ENCODE results near the gene THUMPD1. TPM values are rescaled to one million over a fixed set of nuclear protein-coding genes. Genes with fewer than 3 reads are reported as not detected.

Gene THUMPD1
- polyA plus RNA-seq, 1 of the 3 experiments (the other 2 are of a cell fraction): 24.8 TPM

DNA sequence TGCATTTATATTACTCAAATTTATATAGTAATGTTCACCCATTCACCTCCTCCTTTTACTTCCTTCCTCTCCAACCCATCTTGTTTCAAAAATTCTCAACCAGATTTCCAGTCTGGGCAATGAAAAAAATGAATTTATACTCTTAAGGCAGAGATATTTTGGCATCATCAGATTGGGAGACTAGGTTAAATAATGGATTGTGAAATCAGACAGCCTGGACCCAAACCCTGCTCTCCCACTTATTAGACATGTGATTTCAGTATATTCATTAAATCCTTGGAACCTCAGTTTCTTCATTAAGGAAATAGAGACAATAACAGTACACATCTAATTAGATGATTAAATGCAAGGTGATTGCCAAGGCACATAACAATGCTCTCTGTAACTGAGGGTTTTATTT lies 52.0 kb downstream of the THUMPD1 start:
- Histone ChIP-seq H3F3A (replicated peaks; ENCODE audit: insufficient read depth) (no peaks in the 10 kb centered on the region), H3K4me2 (no peak overlapping the region), H3K27ac (ENCODE audit: low read depth in 2 of 2, low read length in 1 of 2) (no peak overlapping the region), H4K20me1 (ENCODE audit: insufficient read depth) (no peaks in the 10 kb centered on the region), H3K27me3 (ENCODE audit: insufficient read depth) (no peaks in the 10 kb centered on the region), H3K9me2 (no peaks in the 10 kb centered on the region), H3K9me3 (no peaks in the 10 kb centered on the region), H3K36me3 (replicated peaks in 1 of 2; ENCODE audit: control insufficient read depth in 1 of 2, insufficient read depth in 2 of 2, low read length in 1 of 2) (no peaks in the 10 kb centered on the region), H2AFZ (ENCODE audit: low read depth) (no peak overlapping the region), H3K9ac (no peak overlapping the region), H3K4me3 (ENCODE audit: low read depth in 2 of 2, low read length in 1 of 2) (no peak overlapping the region), H3K4me1 (ENCODE audit: control insufficient read depth in 1 of 2, insufficient read depth in 2 of 2, low read depth in 1 of 2, low read length in 1 of 2) (no peaks in the 10 kb centered on the region), H3K79me2 (ENCODE audit: insufficient read depth) (no peaks in the 10 kb centered on the region)
- ChIA-PET CTCF (no interaction called here), POLR2A (no interaction called here)
- no peak for DNase-seq
- TF ChIP-seq EZH2phosphoT487 (IDR thresholded peaks at IDR 0.05; ENCODE audit: borderline replicate concordance, low read depth) (no peak), TAF1 (IDR thresholded peaks at IDR 0.05; ENCODE audit: borderline replicate concordance, low read depth, low read length) (no peak), TCF12 (IDR thresholded peaks at IDR 0.05) (no peak), FOXJ3 (CRISPR knock-in tag; IDR thresholded peaks at IDR 0.05) (no peak), RXRA (IDR thresholded peaks at IDR 0.05; ENCODE audit: borderline replicate concordance, low read depth) (no peak), RFX5 (IDR thresholded peaks at IDR 0.05; ENCODE audit: low read length) (no peak), NRF1 (IDR thresholded peaks at IDR 0.05; ENCODE audit: low read depth, low read length) (no peak), POLR2AphosphoS5 (IDR thresholded peaks at IDR 0.05; ENCODE audit: low read depth, low read length) (no peak), CHD2 (IDR thresholded peaks at IDR 0.05; ENCODE audit: low read length, partially characterized antibody) (no peak), EP300 (IDR thresholded peaks at IDR 0.05; ENCODE audit: borderline replicate concordance in 1 of 2, low read depth in 1 of 2, low read length in 1 of 2) (no peak)
- TF ChIP-seq, protein P1, sequence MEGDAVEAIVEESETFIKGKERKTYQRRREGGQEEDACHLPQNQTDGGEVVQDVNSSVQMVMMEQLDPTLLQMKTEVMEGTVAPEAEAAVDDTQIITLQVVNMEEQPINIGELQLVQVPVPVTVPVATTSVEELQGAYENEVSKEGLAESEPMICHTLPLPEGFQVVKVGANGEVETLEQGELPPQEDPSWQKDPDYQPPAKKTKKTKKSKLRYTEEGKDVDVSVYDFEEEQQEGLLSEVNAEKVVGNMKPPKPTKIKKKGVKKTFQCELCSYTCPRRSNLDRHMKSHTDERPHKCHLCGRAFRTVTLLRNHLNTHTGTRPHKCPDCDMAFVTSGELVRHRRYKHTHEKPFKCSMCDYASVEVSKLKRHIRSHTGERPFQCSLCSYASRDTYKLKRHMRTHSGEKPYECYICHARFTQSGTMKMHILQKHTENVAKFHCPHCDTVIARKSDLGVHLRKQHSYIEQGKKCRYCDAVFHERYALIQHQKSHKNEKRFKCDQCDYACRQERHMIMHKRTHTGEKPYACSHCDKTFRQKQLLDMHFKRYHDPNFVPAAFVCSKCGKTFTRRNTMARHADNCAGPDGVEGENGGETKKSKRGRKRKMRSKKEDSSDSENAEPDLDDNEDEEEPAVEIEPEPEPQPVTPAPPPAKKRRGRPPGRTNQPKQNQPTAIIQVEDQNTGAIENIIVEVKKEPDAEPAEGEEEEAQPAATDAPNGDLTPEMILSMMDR (IDR thresholded peaks at IDR 0.05): no peak
- TF ChIP-seq, protein P2, sequence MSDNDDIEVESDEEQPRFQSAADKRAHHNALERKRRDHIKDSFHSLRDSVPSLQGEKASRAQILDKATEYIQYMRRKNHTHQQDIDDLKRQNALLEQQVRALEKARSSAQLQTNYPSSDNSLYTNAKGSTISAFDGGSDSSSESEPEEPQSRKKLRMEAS (IDR thresholded peaks at IDR 0.05; ENCODE audit: low read depth): no peak
- TF ChIP-seq, protein P3, sequence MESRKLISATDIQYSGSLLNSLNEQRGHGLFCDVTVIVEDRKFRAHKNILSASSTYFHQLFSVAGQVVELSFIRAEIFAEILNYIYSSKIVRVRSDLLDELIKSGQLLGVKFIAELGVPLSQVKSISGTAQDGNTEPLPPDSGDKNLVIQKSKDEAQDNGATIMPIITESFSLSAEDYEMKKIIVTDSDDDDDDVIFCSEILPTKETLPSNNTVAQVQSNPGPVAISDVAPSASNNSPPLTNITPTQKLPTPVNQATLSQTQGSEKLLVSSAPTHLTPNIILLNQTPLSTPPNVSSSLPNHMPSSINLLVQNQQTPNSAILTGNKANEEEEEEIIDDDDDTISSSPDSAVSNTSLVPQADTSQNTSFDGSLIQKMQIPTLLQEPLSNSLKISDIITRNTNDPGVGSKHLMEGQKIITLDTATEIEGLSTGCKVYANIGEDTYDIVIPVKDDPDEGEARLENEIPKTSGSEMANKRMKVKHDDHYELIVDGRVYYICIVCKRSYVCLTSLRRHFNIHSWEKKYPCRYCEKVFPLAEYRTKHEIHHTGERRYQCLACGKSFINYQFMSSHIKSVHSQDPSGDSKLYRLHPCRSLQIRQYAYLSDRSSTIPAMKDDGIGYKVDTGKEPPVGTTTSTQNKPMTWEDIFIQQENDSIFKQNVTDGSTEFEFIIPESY (IDR thresholded peaks at IDR 0.05; ENCODE audit: borderline replicate concordance, low read depth): no peak

DNA sequence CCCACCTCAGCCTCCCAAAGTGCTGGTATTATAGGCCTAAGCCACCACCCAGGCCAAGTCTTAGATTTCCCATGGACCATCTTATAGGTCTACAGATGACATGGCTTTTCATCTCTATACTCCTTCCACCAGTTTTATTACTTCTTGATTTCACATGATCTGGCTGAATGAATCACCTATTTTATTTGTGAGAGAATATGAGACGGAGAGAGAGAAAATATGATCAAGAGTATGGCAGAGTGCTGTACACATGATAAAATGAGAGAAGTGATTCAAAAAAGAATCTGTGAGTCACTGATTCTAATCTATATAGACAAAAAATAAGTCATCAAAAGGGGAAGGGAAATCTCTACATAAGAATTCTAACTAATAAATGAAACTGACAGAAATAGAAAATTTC lies 57.8 kb downstream of the THUMPD1 start:
- ChIA-PET CTCF (no interaction called here), POLR2A (no interaction called here)
- no peaks in the 10 kb centered on the region for H3K9me3 ChIP-seq
- no peaks in the 10 kb centered on the region for H3K9me2 ChIP-seq
- H2AFZ ChIP-seq (ENCODE audit: low read depth): no peak overlapping the region
- TF ChIP-seq, protein P1 (IDR thresholded peaks at IDR 0.05): no peak
- TF ChIP-seq YY1 (IDR thresholded peaks at IDR 0.05; ENCODE audit: low read depth) (no peak), NFIC (IDR thresholded peaks at IDR 0.05; ENCODE audit: borderline replicate concordance) (no peak), JUND (IDR thresholded peaks at IDR 0.05) (no peak), MXI1 (IDR thresholded peaks at IDR 0.05; ENCODE audit: low read depth, low read length) (no peak), RCOR1 (IDR thresholded peaks at IDR 0.05; ENCODE audit: low read length) (no peak)
- TF ChIP-seq, protein P3 (IDR thresholded peaks at IDR 0.05; ENCODE audit: borderline replicate concordance, low read depth): no peak
- TF ChIP-seq, protein P4, sequence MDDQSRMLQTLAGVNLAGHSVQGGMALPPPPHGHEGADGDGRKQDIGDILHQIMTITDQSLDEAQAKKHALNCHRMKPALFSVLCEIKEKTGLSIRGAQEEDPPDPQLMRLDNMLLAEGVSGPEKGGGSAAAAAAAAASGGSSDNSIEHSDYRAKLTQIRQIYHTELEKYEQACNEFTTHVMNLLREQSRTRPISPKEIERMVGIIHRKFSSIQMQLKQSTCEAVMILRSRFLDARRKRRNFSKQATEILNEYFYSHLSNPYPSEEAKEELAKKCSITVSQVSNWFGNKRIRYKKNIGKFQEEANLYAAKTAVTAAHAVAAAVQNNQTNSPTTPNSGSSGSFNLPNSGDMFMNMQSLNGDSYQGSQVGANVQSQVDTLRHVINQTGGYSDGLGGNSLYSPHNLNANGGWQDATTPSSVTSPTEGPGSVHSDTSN (IDR thresholded peaks at IDR 0.05): no peak
- no peaks in the 10 kb centered on the region for H3F3A ChIP-seq (replicated peaks; ENCODE audit: insufficient read depth)
- no peak overlapping the region for H3K9ac ChIP-seq
- H3K27ac ChIP-seq (ENCODE audit: low read depth in 2 of 2, low read length in 1 of 2): no peak overlapping the region
- H3K36me3 ChIP-seq (replicated peaks in 1 of 2; ENCODE audit: control insufficient read depth in 1 of 2, insufficient read depth in 2 of 2, low read length in 1 of 2): no peaks in the 10 kb centered on the region
- H3K27me3 ChIP-seq (ENCODE audit: insufficient read depth): no peaks in the 10 kb centered on the region
- DNase-seq: no peak
- no peak overlapping the region for H3K4me2 ChIP-seq
- 13% methylated on average over 1 of the region's 1 CpG for WGBS (ENCODE audit: low lambda C conversion rate)
- no peaks in the 10 kb centered on the region for H3K4me1 ChIP-seq (ENCODE audit: control insufficient read depth in 1 of 2, insufficient read depth in 2 of 2, low read depth in 1 of 2, low read length in 1 of 2)
- no peaks in the 10 kb centered on the region for H4K20me1 ChIP-seq (ENCODE audit: insufficient read depth)
- no peaks in the 10 kb centered on the region for H3K79me2 ChIP-seq (ENCODE audit: insufficient read depth)
- no peak overlapping the region for H3K4me3 ChIP-seq (ENCODE audit: low read depth in 2 of 2, low read length in 1 of 2)
